HL-60 (cell line): Measurements from ENCODE around the gene BCL2L15.

ENCODE experiments used
- DNase-seq, 2 experiments: peaks; one replicate each; pipeline ENCODE4 v3.0.0-alpha.2; 2010 to 2020; ENCODE audit warnings: low read depth in 1 of 2, low spot score in 1 of 2
- H3K27ac ChIP-seq: fragments of 250-450 bp; sonication (Bioruptor Pico); replicated peaks from 2 replicates; pipeline ENCODE4 v1.5.1; 2020; ENCODE audit warnings: mild to moderate bottlenecking, moderate library complexity
- H3K27me3 ChIP-seq: fragments of 250-450 bp; sonication (Bioruptor Pico); 2 replicates; pipeline ENCODE4 v1.5.1; 2021; ENCODE audit warnings: mild to moderate bottlenecking, moderate library complexity; ENCODE audit not compliant: insufficient read depth, poor library complexity, severe bottlenecking
- H3K4me3 ChIP-seq: replicated peaks from 2 replicates; pipeline ENCODE4 v1.5.1; 2011; ENCODE audit warnings: mild to moderate bottlenecking, control low read depth, low read length; ENCODE audit not compliant: insufficient read depth
- GABPA ChIP-seq: IDR thresholded peaks from 2 replicates; pipeline ENCODE4 v1.6.1; 2012; ENCODE audit warnings: low read depth
- POLR2AphosphoS5 ChIP-seq: IDR thresholded peaks from 2 replicates; pipeline ENCODE4 v1.6.1; 2012; ENCODE audit warnings: low read depth
- REST ChIP-seq: IDR thresholded peaks from 2 replicates; pipeline ENCODE4 v1.6.1; 2012; ENCODE audit warnings: low read depth; ENCODE audit not compliant: insufficient replicate concordance
- SPI1 ChIP-seq: IDR thresholded peaks from 2 replicates; pipeline ENCODE4 v1.6.1; 2012; ENCODE audit warnings: low read depth, mild to moderate bottlenecking, borderline replicate concordance
- TF ChIP-seq, protein P1 (sequence below): IDR thresholded peaks from one replicate; pipeline ENCODE4 v1.5.1; 2011; ENCODE audit warnings: low read length, control low read depth, inconsistent platforms; ENCODE audit not compliant: insufficient read depth

BCL2L15 gene

DNA sequence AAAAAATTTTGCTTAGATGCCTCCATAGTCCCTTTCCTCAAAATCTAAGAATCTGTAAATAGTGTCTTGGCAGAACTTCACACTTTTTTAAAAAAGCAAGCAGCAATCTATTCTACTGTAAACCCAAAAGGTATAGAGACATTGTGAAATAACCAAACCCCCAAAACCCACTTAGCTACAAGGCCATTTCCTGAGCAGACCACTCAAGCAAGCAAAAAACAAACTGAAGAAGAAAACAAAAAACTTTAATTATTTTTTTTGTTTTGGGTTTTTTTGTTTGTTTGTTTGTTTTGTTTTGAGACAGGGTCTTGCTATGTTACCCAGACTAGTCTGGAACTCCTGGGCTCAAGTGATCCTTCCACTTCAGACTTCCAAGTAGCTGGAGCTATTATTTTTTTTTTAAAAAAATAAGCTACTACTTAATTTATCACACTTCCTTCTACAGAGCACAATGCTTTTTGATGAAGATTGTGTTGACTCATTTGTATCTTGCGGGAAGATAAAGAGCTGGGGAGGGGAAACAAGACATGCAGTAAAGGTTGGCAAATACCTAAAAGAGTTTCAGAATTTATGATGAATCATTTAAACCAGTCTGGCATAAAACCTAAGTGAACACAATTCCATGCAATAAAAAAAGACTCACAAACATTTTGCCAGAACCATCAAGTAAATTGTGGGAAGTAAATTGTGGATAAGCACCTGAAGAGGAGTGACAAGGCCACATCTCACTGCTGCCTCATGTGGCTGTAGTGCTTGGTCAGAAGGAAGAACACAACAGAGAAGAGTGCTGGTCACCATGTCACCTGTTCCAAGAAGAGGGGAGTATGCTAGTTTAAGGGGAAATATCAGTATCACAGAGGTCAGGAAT, 13.1 kb downstream of the BCL2L15 start:
- H3K27ac ChIP-seq: peak overlapping the region; percentile 96
- TF ChIP-seq, protein P1, sequence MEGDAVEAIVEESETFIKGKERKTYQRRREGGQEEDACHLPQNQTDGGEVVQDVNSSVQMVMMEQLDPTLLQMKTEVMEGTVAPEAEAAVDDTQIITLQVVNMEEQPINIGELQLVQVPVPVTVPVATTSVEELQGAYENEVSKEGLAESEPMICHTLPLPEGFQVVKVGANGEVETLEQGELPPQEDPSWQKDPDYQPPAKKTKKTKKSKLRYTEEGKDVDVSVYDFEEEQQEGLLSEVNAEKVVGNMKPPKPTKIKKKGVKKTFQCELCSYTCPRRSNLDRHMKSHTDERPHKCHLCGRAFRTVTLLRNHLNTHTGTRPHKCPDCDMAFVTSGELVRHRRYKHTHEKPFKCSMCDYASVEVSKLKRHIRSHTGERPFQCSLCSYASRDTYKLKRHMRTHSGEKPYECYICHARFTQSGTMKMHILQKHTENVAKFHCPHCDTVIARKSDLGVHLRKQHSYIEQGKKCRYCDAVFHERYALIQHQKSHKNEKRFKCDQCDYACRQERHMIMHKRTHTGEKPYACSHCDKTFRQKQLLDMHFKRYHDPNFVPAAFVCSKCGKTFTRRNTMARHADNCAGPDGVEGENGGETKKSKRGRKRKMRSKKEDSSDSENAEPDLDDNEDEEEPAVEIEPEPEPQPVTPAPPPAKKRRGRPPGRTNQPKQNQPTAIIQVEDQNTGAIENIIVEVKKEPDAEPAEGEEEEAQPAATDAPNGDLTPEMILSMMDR: peak; percentile 18
- TF ChIP-seq POLR2AphosphoS5 (no peak), REST (no peak), SPI1 (no peak)
- H3K4me3 ChIP-seq: no peak overlapping the region
- H3K27me3 ChIP-seq: no peaks in the 10 kb centered on the region
- DNase-seq: peak; percentile 41 to 63

- TF ChIP-seq SPI1 (peak; percentile 95), REST (peak; percentile 29), GABPA (no peak), POLR2AphosphoS5 (no peak)
- TF ChIP-seq, protein P1: no peak
- peak overlapping the region; percentile 96 for H3K27ac ChIP-seq
- H3K4me3 ChIP-seq: no peak overlapping the region; the same call in 1 of the 2 replicates
- no peaks in the 10 kb centered on the region for H3K27me3 ChIP-seq
- peak in 1 of 2 experiments; percentile 85 for DNase-seq
These were observed 15.0 kb downstream of the BCL2L15 start for GRCh38 chr1:113872219-113872935.

- DNase-seq: peak; percentile 86 to 95
- Histone ChIP-seq H3K4me3 (peak within 1 kb of the TSS; percentile 51), H3K27me3 (no peaks in the 10 kb centered on the region), H3K27ac (peak within 1 kb of the TSS; percentile 96)
- TF ChIP-seq, protein P1: no peak
- TF ChIP-seq POLR2AphosphoS5 (peak; percentile 95), REST (no peak), GABPA (no peak), SPI1 (peak; percentile 2; the same call in 1 of the 2 replicates)
These were observed 15.7 kb downstream of the BCL2L15 start, which contains the start of gene PTPN22 for GRCh38 chr1:113871597-113872113. TSS of gene PTPN22 (minus strand) at chr1:113871712.
